Activated T-helper 9 cell treated with anti-CD3 and anti-CD28 coated beads, Interleukin-2, amount 50 U/mL, for 16 hours (primary cell): Measurements from ENCODE around the gene ICA1.
"Not testable (repeated sequence)": the region's sequence is repeated elsewhere in the genome, so short reads cannot be mapped to it uniquely, and the experiment has no call there.

Experiments
- DNase-seq: peaks from one replicate; pipeline ENCODE4 v3.0.0-alpha.2; 2020; ENCODE audit warnings: low read depth

ICA1 gene

GRCh38 chr7:8261711-8262695 is at the start of gene ICA1:
ICA1 (minus strand) TSS chr7:8262167; CDS start chr7:8235926, 26,241 bp downstream.
- no peak for DNase-seq

- DNase-seq: no peak
These were observed 48.9 kb upstream of the ICA1 start for GRCh38 chr7:8310876-8311275.

GRCh38 chr7:8305625-8306388 is 43.8 kb upstream of the ICA1 start:
- DNase-seq: no peak

GRCh38 chr7:8305104-8305503 is 43.1 kb upstream of the ICA1 start:
- DNase-seq: no peak

- no peak for DNase-seq
These were observed 42.0 kb upstream of the ICA1 start for GRCh38 chr7:8303904-8304528.

GRCh38 chr7:8297023-8297422 is 35.1 kb upstream of the ICA1 start:
- DNase-seq: not testable (repeated sequence)

- DNase-seq: no peak
These were observed 34.3 kb upstream of the ICA1 start for GRCh38 chr7:8296362-8296659.

- no peak for DNase-seq
These were observed 33.8 kb upstream of the ICA1 start for GRCh38 chr7:8295638-8296361.

- DNase-seq: no peak
These were observed 29.6 kb upstream of the ICA1 start for GRCh38 chr7:8291397-8292141.

GRCh38 chr7:8290645-8291308 is 28.8 kb upstream of the ICA1 start:
- no peak for DNase-seq

- DNase-seq: no peak
These were observed 24.2 kb upstream of the ICA1 start for GRCh38 chr7:8286118-8286517.

GRCh38 chr7:8285155-8285554 is 23.2 kb upstream of the ICA1 start:
- no peak for DNase-seq

GRCh38 chr7:8284606-8285005 is 22.6 kb upstream of the ICA1 start:
- no peak for DNase-seq

GRCh38 chr7:8283968-8284367 is 22.0 kb upstream of the ICA1 start:
- no peak for DNase-seq

- DNase-seq: no peak
These were observed 20.9 kb upstream of the ICA1 start for GRCh38 chr7:8282871-8283270.

GRCh38 chr7:8282162-8282561 is 20.2 kb upstream of the ICA1 start:
- no peak for DNase-seq

GRCh38 chr7:8278183-8278582 is 16.2 kb upstream of the ICA1 start:
- no peak for DNase-seq

GRCh38 chr7:8277394-8277982 is 15.5 kb upstream of the ICA1 start:
- no peak for DNase-seq

GRCh38 chr7:8274589-8274988 is 12.6 kb upstream of the ICA1 start:
- no peak for DNase-seq

GRCh38 chr7:8271960-8272359 is 10.0 kb upstream of the ICA1 start:
- DNase-seq: no peak
